Astrocyte (in vitro differentiated cells and primary cell): Measurements from ENCODE around the gene NRROS.

Source experiments
- CTCF ChIP-seq: IDR thresholded peaks from 2 replicates; pipeline ENCODE4 v1.5.1; 2011; ENCODE audit warnings: low read depth, mild to moderate bottlenecking, inconsistent platforms, low read length, moderate library complexity; ENCODE audit not compliant: insufficient read depth
- EZH2 ChIP-seq: IDR thresholded peaks from 2 replicates; pipeline ENCODE4 v1.6.1; 2012; ENCODE audit warnings: mild to moderate bottlenecking, low read length, inconsistent platforms; ENCODE audit not compliant: insufficient read depth

- TF ChIP-seq CTCF (peak; percentile 61), EZH2 (no peak)
Measured at GRCh38 chr3:196609343-196609775, 30.1 kb upstream of the NRROS start.
